ENCODE measurements around the gene FAM222B. TPM values are rescaled to one million over a fixed set of nuclear protein-coding genes. Genes with fewer than 3 reads are reported as not detected.

The FAM222B gene
- total and polyA plus RNA-seq, 2 of the 4 experiments (the other 2 are of a cell fraction), result 2.5 to 10.8 TPM

DNA sequence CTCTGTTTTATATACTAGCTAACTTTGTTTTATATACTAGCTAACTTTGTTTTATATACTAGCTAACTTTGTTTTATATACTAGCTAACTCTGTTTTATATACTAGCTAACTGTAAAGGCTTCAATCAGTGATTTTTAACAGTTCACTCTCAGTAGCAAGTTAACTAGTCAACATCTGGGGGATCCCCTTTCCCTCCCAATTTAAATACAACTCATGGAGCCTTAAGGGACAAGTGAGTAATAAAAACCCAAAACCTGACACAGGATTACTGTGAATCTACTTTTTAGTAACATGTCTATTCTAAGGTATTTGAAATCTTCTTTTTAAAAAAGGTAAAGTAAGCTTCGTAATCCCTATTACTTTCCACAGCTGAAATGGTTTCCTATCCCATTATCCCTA lies 32.2 kb downstream of the FAM222B start:
- no TSS peak for BruUV-seq (replicated peaks)
- dilution Hi-C loops (cut with HindIII; ENCODE audit: low sequenced_read_pairs, unreplicated experiment) (no loop called here), in situ Hi-C loops (cut with MboI; ENCODE audit: low sequenced_read_pairs) (no loop called here), intact Hi-C loops (cut with micrococcal nuclease) (loop anchor here (10.0 kb wide), 1 partner anchor 46 kb away; no protein-coding TSS in a partner anchor)
- no peak overlapping the region for H3K4me2 ChIP-seq (ENCODE audit: low read depth, low read length)
- no CpG with 5 or more reads among the region's 1 CpG for WGBS, 2 experiments (ENCODE audit: extremely low coverage in 2 of 2, insufficient read length in 1 of 2)
- H2BK20ac ChIP-seq (ENCODE audit: low read depth, low read length), result no peak overlapping the region
- no peak overlapping the region for H3K23ac ChIP-seq (ENCODE audit: low read depth, low read length)
- no peak overlapping the region for H3K14ac ChIP-seq (replicated peaks; ENCODE audit: low read depth, low read length)
- H2BK120ac ChIP-seq (ENCODE audit: low read depth, low read length), result no peak overlapping the region
- no peak for TF ChIP-seq SMC3 (IDR thresholded peaks at IDR 0.05; ENCODE audit: low read depth, low read length)
- no peak for TF ChIP-seq POLR2A (IDR thresholded peaks at IDR 0.05; ENCODE audit: low read depth, low read length)
- TF ChIP-seq, protein P1, sequence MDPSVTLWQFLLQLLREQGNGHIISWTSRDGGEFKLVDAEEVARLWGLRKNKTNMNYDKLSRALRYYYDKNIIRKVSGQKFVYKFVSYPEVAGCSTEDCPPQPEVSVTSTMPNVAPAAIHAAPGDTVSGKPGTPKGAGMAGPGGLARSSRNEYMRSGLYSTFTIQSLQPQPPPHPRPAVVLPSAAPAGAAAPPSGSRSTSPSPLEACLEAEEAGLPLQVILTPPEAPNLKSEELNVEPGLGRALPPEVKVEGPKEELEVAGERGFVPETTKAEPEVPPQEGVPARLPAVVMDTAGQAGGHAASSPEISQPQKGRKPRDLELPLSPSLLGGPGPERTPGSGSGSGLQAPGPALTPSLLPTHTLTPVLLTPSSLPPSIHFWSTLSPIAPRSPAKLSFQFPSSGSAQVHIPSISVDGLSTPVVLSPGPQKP (IDR thresholded peaks at IDR 0.05; ENCODE audit: borderline replicate concordance, low read depth, low read length), result no peak
- no peak for TF ChIP-seq RCOR1 (IDR thresholded peaks at IDR 0.05; ENCODE audit: insufficient replicate concordance, low read length)
- no peak for TF ChIP-seq FOS (IDR thresholded peaks at IDR 0.05; ENCODE audit: low read depth, low read length)
- no peak for TF ChIP-seq CEBPB (IDR thresholded peaks at IDR 0.05; ENCODE audit: low read depth, low read length)
- TF ChIP-seq, protein P2, sequence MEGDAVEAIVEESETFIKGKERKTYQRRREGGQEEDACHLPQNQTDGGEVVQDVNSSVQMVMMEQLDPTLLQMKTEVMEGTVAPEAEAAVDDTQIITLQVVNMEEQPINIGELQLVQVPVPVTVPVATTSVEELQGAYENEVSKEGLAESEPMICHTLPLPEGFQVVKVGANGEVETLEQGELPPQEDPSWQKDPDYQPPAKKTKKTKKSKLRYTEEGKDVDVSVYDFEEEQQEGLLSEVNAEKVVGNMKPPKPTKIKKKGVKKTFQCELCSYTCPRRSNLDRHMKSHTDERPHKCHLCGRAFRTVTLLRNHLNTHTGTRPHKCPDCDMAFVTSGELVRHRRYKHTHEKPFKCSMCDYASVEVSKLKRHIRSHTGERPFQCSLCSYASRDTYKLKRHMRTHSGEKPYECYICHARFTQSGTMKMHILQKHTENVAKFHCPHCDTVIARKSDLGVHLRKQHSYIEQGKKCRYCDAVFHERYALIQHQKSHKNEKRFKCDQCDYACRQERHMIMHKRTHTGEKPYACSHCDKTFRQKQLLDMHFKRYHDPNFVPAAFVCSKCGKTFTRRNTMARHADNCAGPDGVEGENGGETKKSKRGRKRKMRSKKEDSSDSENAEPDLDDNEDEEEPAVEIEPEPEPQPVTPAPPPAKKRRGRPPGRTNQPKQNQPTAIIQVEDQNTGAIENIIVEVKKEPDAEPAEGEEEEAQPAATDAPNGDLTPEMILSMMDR (conservative IDR thresholded peaks at IDR 0.05; ENCODE audit: low read depth, low read length), result no peak
- TF ChIP-seq, protein P3, sequence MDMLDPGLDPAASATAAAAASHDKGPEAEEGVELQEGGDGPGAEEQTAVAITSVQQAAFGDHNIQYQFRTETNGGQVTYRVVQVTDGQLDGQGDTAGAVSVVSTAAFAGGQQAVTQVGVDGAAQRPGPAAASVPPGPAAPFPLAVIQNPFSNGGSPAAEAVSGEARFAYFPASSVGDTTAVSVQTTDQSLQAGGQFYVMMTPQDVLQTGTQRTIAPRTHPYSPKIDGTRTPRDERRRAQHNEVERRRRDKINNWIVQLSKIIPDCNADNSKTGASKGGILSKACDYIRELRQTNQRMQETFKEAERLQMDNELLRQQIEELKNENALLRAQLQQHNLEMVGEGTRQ (IDR thresholded peaks at IDR 0.05; ENCODE audit: low read depth, low read length), result no peak
- H3K18ac ChIP-seq (ENCODE audit: low read depth, low read length), result no peak overlapping the region
- H2AFZ ChIP-seq (replicated peaks; ENCODE audit: low read length, poor library complexity), result no peak overlapping the region
- CTCF ChIA-PET, result interaction anchor here (0.5 kb wide), 1 partner anchor 27 kb away, joined by 3 read pairs; no protein-coding TSS in a partner anchor
- no peak overlapping the region for H4K91ac ChIP-seq (ENCODE audit: insufficient read depth, low read depth, low read length)
- H3K79me1 ChIP-seq (ENCODE audit: low read depth in 1 of 2, low read length in 2 of 2), result peaks cover 12 to 74% of the 10 kb centered on the region in 2 experiments
- H3K4me1 ChIP-seq (ENCODE audit: control insufficient read depth, insufficient read depth, low read length), result peaks cover 10% of the 10 kb centered on the region; the same call in 1 of the 2 replicates
- H4K8ac ChIP-seq (ENCODE audit: low read depth in 2 of 2, low read length in 2 of 2), result no peak overlapping the region
- no peak for DNase-seq
- no peak for ATAC-seq (ENCODE audit: low read depth)
- H3K27ac ChIP-seq (ENCODE audit: insufficient read depth, low read length), result no peak overlapping the region
- no peak overlapping the region for H2BK5ac ChIP-seq (ENCODE audit: low read depth, low read length, poor library complexity, severe bottlenecking)
- H3K4me3 ChIP-seq (ENCODE audit: insufficient read depth, low read depth, low read length), result no peak overlapping the region
- H3K56ac ChIP-seq (ENCODE audit: extremely low read depth, insufficient read depth, low read length), result no peak overlapping the region
- H4K5ac ChIP-seq (ENCODE audit: low read depth, low read length), result no peak overlapping the region
- H3K9ac ChIP-seq (ENCODE audit: low read depth, low read length), result no peak overlapping the region
- POLR2A ChIA-PET (ENCODE audit: unreplicated experiment), result interaction anchor here (0.8 kb wide), 1 partner anchor 13 kb away, joined by 3 read pairs; no protein-coding TSS in a partner anchor
- H2AK9ac ChIP-seq (replicated peaks; ENCODE audit: low read depth, low read length, poor library complexity), result no peak overlapping the region
- peaks cover 2% of the 10 kb centered on the region; the same call in 1 of the 2 replicates for H3K36me3 ChIP-seq (ENCODE audit: control insufficient read depth, insufficient read depth, low read length)
- peaks cover 37% of the 10 kb centered on the region for H4K20me1 ChIP-seq (ENCODE audit: insufficient read depth, low read length)
- H3K9me1 ChIP-seq (ENCODE audit: insufficient read depth, low read length), result peaks cover 4% of the 10 kb centered on the region
- H2BK15ac ChIP-seq (ENCODE audit: low read depth, low read length), result no peak overlapping the region
- no peaks in the 10 kb centered on the region for H3K9me3 ChIP-seq (ENCODE audit: control insufficient read depth, insufficient read depth, low read length)
- no peaks in the 10 kb centered on the region for H3K27me3 ChIP-seq (ENCODE audit: control insufficient read depth, insufficient read depth, low read length)
- no peak overlapping the region for H2AK5ac ChIP-seq (ENCODE audit: low read depth, low read length)
- H3K4ac ChIP-seq (ENCODE audit: low read depth, low read length), result no peak overlapping the region

All from IMR-90 (cell line).